ENCODE results near the gene PSMC3.

Gene PSMC3

GRCh38 chr11:47403571-47403970, 22.7 kb downstream of the PSMC3 start:
- no peaks in the 10 kb centered on the region for H3K36me3 ChIP-seq (ENCODE audit: control insufficient read depth, insufficient read depth, low read length)
- no peaks in the 10 kb centered on the region for H3K9me3 ChIP-seq (ENCODE audit: control insufficient read depth, insufficient read depth, low read length)
- H3K4me3 ChIP-seq (ENCODE audit: low read length): no peak overlapping the region
- no peak overlapping the region for H3K27ac ChIP-seq (ENCODE audit: low read length)
- no CpG with 5 or more reads among the region's 3 CpGs for whole genome bisulfite sequencing (ENCODE audit: insufficient coverage, insufficient read length)
- no peaks in the 10 kb centered on the region for H3K27me3 ChIP-seq (ENCODE audit: control insufficient read depth, insufficient read depth, low read length)
- DNase-seq (ENCODE audit: low read depth, low spot score): no peak
- H3K4me1 ChIP-seq (ENCODE audit: control insufficient read depth, insufficient read depth, low read length): peaks cover 4% of the 10 kb centered on the region

DNA sequence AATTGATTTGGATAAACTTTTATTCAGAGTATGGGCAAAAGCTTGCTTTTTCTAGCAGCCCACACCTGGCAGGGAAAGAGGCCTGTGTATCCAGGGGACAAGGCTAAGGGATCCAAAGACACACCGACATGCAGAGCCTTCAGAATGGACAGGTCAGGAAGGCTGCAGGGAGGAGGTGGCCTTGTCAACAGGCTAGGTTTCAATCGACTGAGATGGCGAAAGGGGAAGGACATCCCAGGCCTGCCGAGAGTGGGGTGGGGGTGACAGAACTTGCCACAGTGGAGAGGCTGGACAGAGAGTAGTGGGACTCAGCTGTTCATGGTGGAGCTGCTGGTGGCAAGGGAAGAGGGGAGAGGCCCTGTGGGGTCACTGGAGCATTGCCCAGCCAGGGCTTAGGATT, 23.1 kb downstream of the PSMC3 start:
- DNase-seq (ENCODE audit: low read depth, low spot score): no peak
- Histone ChIP-seq H3K4me1 (ENCODE audit: control insufficient read depth, insufficient read depth, low read length) (peaks cover 4% of the 10 kb centered on the region), H3K27ac (ENCODE audit: low read length) (no peak overlapping the region), H3K4me3 (ENCODE audit: low read length) (no peak overlapping the region), H3K27me3 (ENCODE audit: control insufficient read depth, insufficient read depth, low read length) (no peaks in the 10 kb centered on the region), H3K9me3 (ENCODE audit: control insufficient read depth, insufficient read depth, low read length) (no peaks in the 10 kb centered on the region), H3K36me3 (ENCODE audit: control insufficient read depth, insufficient read depth, low read length) (no peaks in the 10 kb centered on the region)
- no CpG with 5 or more reads among the region's 4 CpGs for WGBS (ENCODE audit: insufficient coverage, insufficient read length)

DNA sequence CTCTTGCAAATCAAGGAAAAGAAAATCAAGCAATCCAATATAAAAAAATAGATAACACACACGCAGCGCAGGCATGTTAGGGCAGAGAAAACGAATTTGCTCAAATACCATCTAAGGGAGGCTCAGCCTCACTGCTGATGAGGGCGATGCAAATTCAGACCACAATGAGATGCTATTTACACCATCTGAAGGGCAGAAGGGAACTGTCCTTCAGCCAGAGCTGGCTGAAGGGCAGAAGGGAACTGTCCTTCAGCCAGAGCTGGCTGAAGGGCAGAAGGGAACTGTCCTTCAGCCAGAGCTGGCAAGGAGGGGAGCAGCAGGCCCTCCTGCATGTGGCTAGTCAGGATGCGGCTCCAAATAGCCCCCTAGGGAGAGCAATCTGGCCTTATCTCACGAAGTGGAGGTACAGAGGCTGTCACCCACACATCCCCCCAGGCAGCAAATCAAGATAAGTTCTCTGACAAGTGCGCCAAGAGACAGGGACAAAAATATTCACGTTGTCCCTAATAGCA, 25.4 kb downstream of the PSMC3 start:
- Histone ChIP-seq H3K9me3 (ENCODE audit: control insufficient read depth, insufficient read depth, low read length) (no peaks in the 10 kb centered on the region), H3K4me1 (ENCODE audit: control insufficient read depth, insufficient read depth, low read length) (no peaks in the 10 kb centered on the region; the same call in 1 of the 2 replicates), H3K4me3 (ENCODE audit: low read length) (peak overlapping the region; percentile 41; the same call in 1 of the 2 replicates), H3K36me3 (ENCODE audit: control insufficient read depth, insufficient read depth, low read length) (no peaks in the 10 kb centered on the region), H3K27ac (ENCODE audit: low read length) (no peak overlapping the region), H3K27me3 (ENCODE audit: control insufficient read depth, insufficient read depth, low read length) (no peaks in the 10 kb centered on the region)
- DNase-seq (ENCODE audit: low read depth, low spot score): no peak
- WGBS (ENCODE audit: insufficient coverage, insufficient read length): no CpG with 5 or more reads among the region's 8 CpGs

DNA sequence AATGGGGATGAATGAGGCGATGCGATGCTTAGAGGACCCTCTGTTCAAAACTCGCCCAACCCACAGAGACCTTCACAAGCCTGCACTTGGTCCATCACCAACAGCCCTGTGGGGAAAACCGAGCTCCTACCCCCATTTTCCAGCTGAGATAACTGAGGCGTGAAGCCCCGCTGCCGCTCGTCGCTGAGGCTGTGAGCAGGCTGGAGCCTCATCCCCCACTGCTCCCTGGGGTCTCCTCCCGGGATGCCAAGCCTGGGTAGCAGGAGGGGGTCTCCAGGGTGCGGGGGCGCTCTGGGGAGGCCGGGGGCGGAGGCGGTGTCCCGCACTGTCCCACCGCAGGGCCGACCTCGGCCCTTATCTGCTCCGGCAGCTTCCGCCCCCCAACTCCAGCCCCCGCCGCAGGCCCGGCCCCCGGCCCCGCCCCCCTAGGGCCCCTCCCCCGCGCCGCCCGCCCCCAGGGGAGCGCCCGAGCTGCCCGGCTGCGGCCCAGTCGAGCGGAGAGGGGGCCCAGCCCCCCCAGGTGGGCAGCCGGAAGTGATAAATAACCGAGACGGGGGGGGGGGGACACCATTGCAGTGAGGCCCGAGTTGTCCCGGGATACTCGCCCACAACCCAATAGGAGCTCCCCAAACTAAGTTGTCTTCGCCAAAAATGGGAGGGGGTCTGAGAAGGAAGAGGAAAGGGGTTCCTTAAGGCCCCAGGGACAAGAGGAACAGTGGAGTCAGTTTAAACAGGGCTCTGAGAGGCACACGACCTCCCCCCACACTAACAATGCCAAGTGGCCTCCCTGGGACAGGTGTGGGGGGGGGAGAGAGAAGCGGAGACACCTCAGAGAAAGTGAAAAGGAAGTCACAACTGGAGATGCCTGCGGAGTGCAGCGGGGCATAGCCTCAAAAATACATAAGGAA, 26.1 kb downstream of the PSMC3 start:
- H3K27ac ChIP-seq (ENCODE audit: low read length): no peak overlapping the region
- no CpG with 5 or more reads among the region's 47 CpGs for WGBS (ENCODE audit: insufficient coverage, insufficient read length)
- peak overlapping the region; percentile 41; the same call in 1 of the 2 replicates for H3K4me3 ChIP-seq (ENCODE audit: low read length)
- no peaks in the 10 kb centered on the region for H3K9me3 ChIP-seq (ENCODE audit: control insufficient read depth, insufficient read depth, low read length)
- H3K27me3 ChIP-seq (ENCODE audit: control insufficient read depth, insufficient read depth, low read length): no peaks in the 10 kb centered on the region
- no peak for DNase-seq (ENCODE audit: low read depth, low spot score)
- no peaks in the 10 kb centered on the region; the same call in 1 of the 2 replicates for H3K4me1 ChIP-seq (ENCODE audit: control insufficient read depth, insufficient read depth, low read length)
- no peaks in the 10 kb centered on the region for H3K36me3 ChIP-seq (ENCODE audit: control insufficient read depth, insufficient read depth, low read length)

GRCh38 chr11:47398551-47398950, 27.7 kb downstream of the PSMC3 start:
- no peaks in the 10 kb centered on the region; the same call in none of the 2 replicates for H3K4me1 ChIP-seq (ENCODE audit: control insufficient read depth, insufficient read depth, low read length)
- no CpG with 5 or more reads among the region's 1 CpG for WGBS (ENCODE audit: insufficient coverage, insufficient read length)
- H3K4me3 ChIP-seq (ENCODE audit: low read length): no peak overlapping the region
- H3K9me3 ChIP-seq (ENCODE audit: control insufficient read depth, insufficient read depth, low read length): no peaks in the 10 kb centered on the region
- H3K36me3 ChIP-seq (ENCODE audit: control insufficient read depth, insufficient read depth, low read length): no peaks in the 10 kb centered on the region
- no peak for DNase-seq (ENCODE audit: low read depth, low spot score)
- H3K27ac ChIP-seq (ENCODE audit: low read length): no peak overlapping the region
- H3K27me3 ChIP-seq (ENCODE audit: control insufficient read depth, insufficient read depth, low read length): no peaks in the 10 kb centered on the region

DNA sequence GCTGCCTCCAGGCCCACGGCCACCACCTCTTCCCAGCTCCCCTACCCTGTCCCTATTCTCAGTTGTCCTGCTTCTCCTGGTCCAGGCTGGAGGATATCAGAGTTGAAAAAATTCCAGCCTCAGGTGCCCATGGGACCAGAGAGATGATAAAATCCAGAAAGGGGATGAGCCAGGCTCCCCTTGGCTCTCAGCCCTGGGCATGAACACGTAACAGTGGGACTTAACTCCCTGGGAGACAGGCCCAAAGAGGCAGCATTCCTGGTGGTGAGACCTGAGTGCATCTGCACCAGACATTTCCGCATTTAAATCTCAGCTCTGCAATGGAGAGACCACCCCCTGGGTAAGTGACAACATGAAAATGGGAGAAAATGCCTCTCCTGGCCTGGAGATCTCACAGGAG, 28.2 kb downstream of the PSMC3 start:
- Histone ChIP-seq H3K27ac (ENCODE audit: low read length) (no peak overlapping the region), H3K27me3 (ENCODE audit: control insufficient read depth, insufficient read depth, low read length) (no peaks in the 10 kb centered on the region), H3K9me3 (ENCODE audit: control insufficient read depth, insufficient read depth, low read length) (no peaks in the 10 kb centered on the region), H3K4me3 (ENCODE audit: low read length) (no peak overlapping the region), H3K4me1 (ENCODE audit: control insufficient read depth, insufficient read depth, low read length) (no peaks in the 10 kb centered on the region; the same call in none of the 2 replicates), H3K36me3 (ENCODE audit: control insufficient read depth, insufficient read depth, low read length) (no peaks in the 10 kb centered on the region)
- no peak for DNase-seq (ENCODE audit: low read depth, low spot score)
- WGBS (ENCODE audit: insufficient coverage, insufficient read length): no CpG with 5 or more reads among the region's 3 CpGs

- H3K4me1 ChIP-seq (ENCODE audit: control insufficient read depth, insufficient read depth, low read length): no peaks in the 10 kb centered on the region; the same call in 1 of the 2 replicates
These were observed 30.3 kb downstream of the PSMC3 start for GRCh38 chr11:47396049-47396320.

DNA sequence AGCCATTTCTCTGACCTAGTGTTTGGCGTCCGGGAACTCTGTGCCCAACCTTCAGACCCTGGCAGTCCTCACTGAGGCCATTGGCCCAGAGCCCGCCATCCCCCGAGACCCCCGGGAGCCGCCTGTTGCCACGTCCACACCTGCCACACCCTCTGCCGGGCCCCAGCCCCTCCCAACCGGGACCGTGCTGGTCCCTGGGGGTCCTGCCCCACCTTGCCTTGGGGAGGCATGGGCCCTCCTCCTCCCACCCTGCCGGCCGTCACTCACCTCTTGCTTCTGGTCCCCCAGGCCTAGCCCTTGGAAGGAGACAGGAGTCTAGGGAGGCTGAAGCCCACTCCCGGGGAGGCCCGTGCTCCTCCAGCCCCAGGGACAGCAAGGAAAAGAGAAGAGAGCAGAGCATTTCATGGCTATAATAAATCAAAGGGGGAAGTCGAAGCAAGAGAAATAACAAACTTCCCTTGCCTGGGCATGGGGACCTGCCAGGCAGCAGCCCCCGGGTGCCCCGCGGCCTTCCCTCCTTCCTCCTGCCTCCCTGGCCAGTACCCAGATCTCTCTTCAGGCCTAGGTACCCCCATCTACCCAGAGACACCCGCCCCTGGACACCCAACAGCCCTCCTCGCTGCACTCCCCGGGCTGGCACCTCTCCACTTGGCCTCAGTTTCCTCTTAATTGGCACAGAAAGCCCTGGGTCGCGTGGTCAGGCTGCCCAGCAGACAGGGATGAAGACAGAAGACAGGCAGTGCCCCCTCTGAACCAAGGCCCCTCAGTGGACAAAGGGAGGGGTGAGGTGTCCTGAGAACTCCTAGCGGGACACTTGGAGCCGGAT, 30.8 kb downstream of the PSMC3 start:
- Histone ChIP-seq H3K36me3 (ENCODE audit: control insufficient read depth, insufficient read depth, low read length) (no peaks in the 10 kb centered on the region), H3K27me3 (ENCODE audit: control insufficient read depth, insufficient read depth, low read length) (no peaks in the 10 kb centered on the region), H3K4me1 (ENCODE audit: control insufficient read depth, insufficient read depth, low read length) (no peaks in the 10 kb centered on the region; the same call in 1 of the 2 replicates), H3K4me3 (ENCODE audit: low read length) (no peak overlapping the region), H3K27ac (ENCODE audit: low read length) (no peak overlapping the region), H3K9me3 (ENCODE audit: control insufficient read depth, insufficient read depth, low read length) (no peaks in the 10 kb centered on the region)
- no CpG with 5 or more reads among the region's 25 CpGs for WGBS (ENCODE audit: insufficient coverage, insufficient read length)
- no peak for DNase-seq (ENCODE audit: low read depth, low spot score)

More at GRCh38 chr11:47396049-47396320, 30.3 kb downstream of the PSMC3 start:
- no peak for DNase-seq (ENCODE audit: low read depth, low spot score)
- Histone ChIP-seq H3K27me3 (ENCODE audit: control insufficient read depth, insufficient read depth, low read length) (no peaks in the 10 kb centered on the region), H3K27ac (ENCODE audit: low read length) (no peak overlapping the region), H3K36me3 (ENCODE audit: control insufficient read depth, insufficient read depth, low read length) (no peaks in the 10 kb centered on the region), H3K4me3 (ENCODE audit: low read length) (no peak overlapping the region), H3K9me3 (ENCODE audit: control insufficient read depth, insufficient read depth, low read length) (no peaks in the 10 kb centered on the region)
- no CpG with 5 or more reads among the region's 3 CpGs for WGBS (ENCODE audit: insufficient coverage, insufficient read length)

DNA sequence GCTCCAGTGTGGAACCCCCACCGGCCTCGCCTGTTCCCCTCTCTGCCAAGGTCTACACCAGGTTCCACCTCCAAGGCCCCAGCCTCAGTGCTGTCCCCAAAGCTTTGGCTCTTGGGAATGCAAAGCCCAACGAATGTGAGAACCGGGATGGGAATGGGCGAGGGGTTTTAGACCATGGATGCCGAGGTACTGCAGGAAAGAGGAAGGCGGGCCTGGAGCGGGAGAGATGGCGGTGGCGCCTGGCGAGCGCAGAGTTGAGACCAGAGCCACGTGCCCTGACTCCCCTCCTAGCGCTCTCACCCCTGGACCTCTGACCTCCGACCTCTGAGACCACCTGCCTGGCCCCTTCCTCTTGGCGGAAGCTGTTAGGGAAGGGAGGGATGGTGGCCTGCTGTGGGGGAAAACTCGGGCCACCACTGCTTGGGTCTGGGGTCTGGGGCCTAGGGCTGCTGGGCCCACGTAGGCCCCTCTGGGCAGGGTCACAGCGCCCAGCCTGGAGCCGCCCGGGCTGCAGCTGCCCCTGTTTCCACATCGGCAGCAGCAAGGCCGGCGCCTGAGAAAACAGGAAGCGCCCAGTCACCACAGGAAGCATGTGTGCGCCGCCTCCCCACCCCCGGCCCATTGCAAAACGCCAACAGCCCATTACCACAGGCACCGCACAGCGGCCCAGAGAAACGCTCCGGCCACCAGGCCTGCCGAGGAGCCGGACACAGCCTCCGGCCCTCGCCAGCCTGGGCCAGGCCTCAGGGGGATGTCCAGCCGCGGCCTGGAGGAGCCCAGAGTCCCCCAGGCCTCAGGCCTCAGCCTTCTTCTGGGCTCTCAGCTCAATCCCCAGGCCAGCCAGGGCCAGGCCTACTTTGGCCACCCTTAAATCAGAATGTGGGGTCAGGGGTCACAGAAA, 31.7 kb downstream of the PSMC3 start:
- no peak for DNase-seq (ENCODE audit: low read depth, low spot score)
- WGBS (ENCODE audit: insufficient coverage, insufficient read length): no CpG with 5 or more reads among the region's 39 CpGs
- H3K27ac ChIP-seq (ENCODE audit: low read length): no peak overlapping the region
- no peaks in the 10 kb centered on the region; the same call in 1 of the 2 replicates for H3K4me1 ChIP-seq (ENCODE audit: control insufficient read depth, insufficient read depth, low read length)
- H3K27me3 ChIP-seq (ENCODE audit: control insufficient read depth, insufficient read depth, low read length): no peaks in the 10 kb centered on the region
- no peaks in the 10 kb centered on the region for H3K36me3 ChIP-seq (ENCODE audit: control insufficient read depth, insufficient read depth, low read length)
- no peaks in the 10 kb centered on the region for H3K9me3 ChIP-seq (ENCODE audit: control insufficient read depth, insufficient read depth, low read length)
- no peak overlapping the region for H3K4me3 ChIP-seq (ENCODE audit: low read length)

DNA sequence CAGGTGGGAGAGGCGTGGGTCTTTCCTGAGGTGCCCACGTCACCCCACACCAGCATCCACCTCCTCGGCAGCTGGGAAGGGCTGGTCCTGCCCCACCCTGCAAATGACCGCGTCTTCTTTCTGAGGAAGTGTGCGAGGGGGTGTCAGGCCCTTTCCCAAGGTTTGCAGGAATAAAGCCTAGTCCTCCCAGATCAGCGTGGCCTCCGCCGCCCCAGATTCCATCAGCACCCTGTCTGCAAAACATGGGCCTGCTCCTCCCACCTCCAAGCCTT, 32.3 kb downstream of the PSMC3 start:
- no peaks in the 10 kb centered on the region; the same call in 1 of the 2 replicates for H3K4me1 ChIP-seq (ENCODE audit: control insufficient read depth, insufficient read depth, low read length)
- WGBS (ENCODE audit: insufficient coverage, insufficient read length): no CpG with 5 or more reads among the region's 9 CpGs

More for the DNA sequence above, 32.3 kb downstream of the PSMC3 start:
- Histone ChIP-seq H3K27me3 (ENCODE audit: control insufficient read depth, insufficient read depth, low read length) (no peaks in the 10 kb centered on the region), H3K36me3 (ENCODE audit: control insufficient read depth, insufficient read depth, low read length) (no peaks in the 10 kb centered on the region), H3K9me3 (ENCODE audit: control insufficient read depth, insufficient read depth, low read length) (no peaks in the 10 kb centered on the region), H3K27ac (ENCODE audit: low read length) (no peak overlapping the region), H3K4me3 (ENCODE audit: low read length) (no peak overlapping the region)
- DNase-seq (ENCODE audit: low read depth, low spot score): no peak
